Mucosa of stomach (tissue), 1 donor: ENCODE measurements around the gene RTF2.
A peak's percentile ranks its signal among the peaks of the same experiment; 100 is the strongest.

Experiments
- H3K27me3 ChIP-seq: one replicate; pipeline ENCODE4 v1.7.0; 2013; ENCODE audit warnings: mild to moderate bottlenecking, low read length; ENCODE audit not compliant: control insufficient read depth, insufficient read depth
- H3K36me3 ChIP-seq: one replicate; pipeline ENCODE4 v1.7.0; 2013; ENCODE audit warnings: low read length; ENCODE audit not compliant: control insufficient read depth, insufficient read depth
- H3K4me1 ChIP-seq: one replicate; pipeline ENCODE4 v1.7.0; 2013; ENCODE audit warnings: mild to moderate bottlenecking, low read length; ENCODE audit not compliant: control insufficient read depth, insufficient read depth
- H3K4me3 ChIP-seq: one replicate; pipeline ENCODE4 v1.7.0; 2013; ENCODE audit warnings: low read length
- H3K9ac ChIP-seq: one replicate; pipeline ENCODE4 v1.7.0; 2013; ENCODE audit warnings: mild to moderate bottlenecking, low read length, moderate library complexity
- H3K9me3 ChIP-seq: one replicate; pipeline ENCODE4 v1.7.0; 2013; ENCODE audit warnings: mild to moderate bottlenecking, low read length, moderate library complexity; ENCODE audit not compliant: control insufficient read depth
- donor health status: Pancreatic carcinoma.

Gene RTF2

GRCh38 chr20:56460459-56460858, 8.0 kb upstream of the RTF2 start:
- Histone ChIP-seq H3K9me3 (no peaks in the 10 kb centered on the region), H3K9ac (no peak overlapping the region), H3K27me3 (no peaks in the 10 kb centered on the region), H3K36me3 (no peaks in the 10 kb centered on the region), H3K4me3 (no peak overlapping the region), H3K4me1 (no peaks in the 10 kb centered on the region)

- Histone ChIP-seq H3K9me3 (no peaks in the 10 kb centered on the region), H3K27me3 (no peaks in the 10 kb centered on the region), H3K9ac (no peak overlapping the region)
These were observed 6.9 kb upstream of the RTF2 start for GRCh38 chr20:56461576-56461975.

GRCh38 chr20:56463428-56463827, 5.0 kb upstream of the RTF2 start:
- no peak overlapping the region for H3K4me3 ChIP-seq
- H3K4me1 ChIP-seq = no peaks in the 10 kb centered on the region
- no peaks in the 10 kb centered on the region for H3K9me3 ChIP-seq
- H3K27me3 ChIP-seq = no peaks in the 10 kb centered on the region
- no peaks in the 10 kb centered on the region for H3K36me3 ChIP-seq
- no peak overlapping the region for H3K9ac ChIP-seq

More at GRCh38 chr20:56461576-56461975, 6.9 kb upstream of the RTF2 start:
- H3K4me3 ChIP-seq = no peak overlapping the region
- H3K36me3 ChIP-seq = no peaks in the 10 kb centered on the region
- no peaks in the 10 kb centered on the region for H3K4me1 ChIP-seq

GRCh38 chr20:56465997-56466396, 2.4 kb upstream of the RTF2 start:
- H3K9ac ChIP-seq = no peak overlapping the region
- H3K27me3 ChIP-seq = no peaks in the 10 kb centered on the region
- peaks cover 4% of the 10 kb centered on the region for H3K4me1 ChIP-seq
- H3K4me3 ChIP-seq = no peak overlapping the region
- no peaks in the 10 kb centered on the region for H3K36me3 ChIP-seq
- H3K9me3 ChIP-seq = no peaks in the 10 kb centered on the region

GRCh38 chr20:56467968-56468315, 485 bp upstream of the RTF2 start:
- no peaks in the 10 kb centered on the region for H3K9me3 ChIP-seq
- no peak overlapping the region for H3K9ac ChIP-seq
- no peaks in the 10 kb centered on the region for H3K27me3 ChIP-seq
- peaks cover 4% of the 10 kb centered on the region for H3K4me1 ChIP-seq
- no peaks in the 10 kb centered on the region for H3K36me3 ChIP-seq
- H3K4me3 ChIP-seq = peak overlapping the region; percentile 100

GRCh38 chr20:56469077-56469449, 636 bp downstream of the RTF2 start:
- peaks cover 4% of the 10 kb centered on the region for H3K4me1 ChIP-seq
- H3K9ac ChIP-seq = peak overlapping the region; percentile 99
- no peaks in the 10 kb centered on the region for H3K9me3 ChIP-seq
- peak overlapping the region; percentile 100 for H3K4me3 ChIP-seq
- H3K36me3 ChIP-seq = no peaks in the 10 kb centered on the region
- H3K27me3 ChIP-seq = no peaks in the 10 kb centered on the region

GRCh38 chr20:56483970-56484369, 15.5 kb downstream of the RTF2 start:
- Histone ChIP-seq H3K9me3 (no peaks in the 10 kb centered on the region), H3K36me3 (peaks cover 15% of the 10 kb centered on the region), H3K27me3 (no peaks in the 10 kb centered on the region), H3K9ac (no peak overlapping the region), H3K4me1 (no peaks in the 10 kb centered on the region), H3K4me3 (no peak overlapping the region)

GRCh38 chr20:56487216-56487615, 18.8 kb downstream of the RTF2 start:
- Histone ChIP-seq H3K36me3 (peaks cover 15% of the 10 kb centered on the region), H3K4me1 (no peaks in the 10 kb centered on the region), H3K9ac (no peak overlapping the region), H3K9me3 (no peaks in the 10 kb centered on the region), H3K4me3 (no peak overlapping the region), H3K27me3 (no peaks in the 10 kb centered on the region)

- H3K36me3 ChIP-seq = peaks cover 15% of the 10 kb centered on the region
- no peak overlapping the region for H3K4me3 ChIP-seq
- no peak overlapping the region for H3K9ac ChIP-seq
- H3K9me3 ChIP-seq = no peaks in the 10 kb centered on the region
- no peaks in the 10 kb centered on the region for H3K4me1 ChIP-seq
- no peaks in the 10 kb centered on the region for H3K27me3 ChIP-seq
These were observed 20.1 kb downstream of the RTF2 start for GRCh38 chr20:56488566-56488965.

GRCh38 chr20:56501116-56501515, 32.7 kb downstream of the RTF2 start:
- Histone ChIP-seq H3K4me3 (no peak overlapping the region), H3K36me3 (no peaks in the 10 kb centered on the region), H3K4me1 (no peaks in the 10 kb centered on the region), H3K9me3 (no peaks in the 10 kb centered on the region), H3K27me3 (no peaks in the 10 kb centered on the region), H3K9ac (no peak overlapping the region)

GRCh38 chr20:56503916-56504315, 35.5 kb downstream of the RTF2 start:
- Histone ChIP-seq H3K9ac (no peak overlapping the region), H3K4me3 (no peak overlapping the region), H3K4me1 (no peaks in the 10 kb centered on the region), H3K9me3 (no peaks in the 10 kb centered on the region), H3K36me3 (no peaks in the 10 kb centered on the region), H3K27me3 (no peaks in the 10 kb centered on the region)

- Histone ChIP-seq H3K9ac (no peak overlapping the region), H3K9me3 (no peaks in the 10 kb centered on the region), H3K4me1 (no peaks in the 10 kb centered on the region), H3K36me3 (no peaks in the 10 kb centered on the region), H3K27me3 (no peaks in the 10 kb centered on the region), H3K4me3 (no peak overlapping the region)
These were observed 36.1 kb downstream of the RTF2 start for GRCh38 chr20:56504373-56505005.

- H3K9me3 ChIP-seq = no peaks in the 10 kb centered on the region
- H3K36me3 ChIP-seq = no peaks in the 10 kb centered on the region
- no peak overlapping the region for H3K9ac ChIP-seq
- H3K4me3 ChIP-seq = no peak overlapping the region
- H3K27me3 ChIP-seq = no peaks in the 10 kb centered on the region
- no peaks in the 10 kb centered on the region for H3K4me1 ChIP-seq
These were observed 37.7 kb downstream of the RTF2 start for GRCh38 chr20:56506103-56506502.
